Measurements from ENCODE around the gene TLE5. TPM values are rescaled to one million over a fixed set of nuclear protein-coding genes. Genes with fewer than 3 reads are reported as not detected.

The TLE5 gene
- polyA plus RNA-seq, 1 donor (not counting 4 experiments of a cell fraction or from before 2014, with no cell fraction given): 249 TPM

DNA sequence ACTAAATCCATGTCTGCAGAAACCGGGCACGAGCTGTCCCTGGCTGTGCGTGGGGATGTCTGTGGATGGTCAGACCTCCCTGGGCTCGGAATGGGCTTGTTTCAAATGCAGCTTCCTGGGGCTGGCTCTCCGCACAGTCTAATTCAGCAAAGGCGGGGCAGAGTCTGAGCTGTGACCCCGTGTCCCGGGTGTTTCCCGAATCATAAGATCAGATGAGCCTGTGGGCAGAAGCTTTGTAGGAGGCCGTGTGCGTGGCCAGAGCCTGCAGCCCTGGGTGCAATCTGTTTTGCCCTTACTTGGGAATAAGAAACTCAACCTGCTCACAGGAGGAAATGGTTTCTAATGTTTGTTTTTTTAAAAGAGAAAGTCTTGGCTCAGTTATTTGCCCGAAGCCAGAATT is 18.0 kb upstream of the TLE5 start:
- H3K4me3 ChIP-seq (ENCODE audit: control insufficient read depth in 2 of 3, extremely low read depth in 1 of 3, insufficient read depth in 2 of 3, low read depth in 1 of 3, low read length in 3 of 3): no peak overlapping the region
- H3K9me3 ChIP-seq (ENCODE audit: control insufficient read depth, low read depth, low read length): no peaks in the 10 kb centered on the region
- H3K4me1 ChIP-seq (ENCODE audit: control insufficient read depth, extremely low read depth, insufficient read depth, low read length): peaks cover 3% of the 10 kb centered on the region
- FAIRE-seq (no peak), DNase-seq (ENCODE audit: low read depth, low spot score) (no peak)
- H3K27ac ChIP-seq (ENCODE audit: control insufficient read depth, insufficient read depth, low read length): no peak overlapping the region
- no peak overlapping the region for H3K9ac ChIP-seq (ENCODE audit: control insufficient read depth, extremely low read depth, insufficient read depth, low read length)
- no peaks in the 10 kb centered on the region for H3K36me3 ChIP-seq (ENCODE audit: control insufficient read depth in 2 of 2, extremely low read depth in 1 of 2, insufficient read depth in 2 of 2, low read length in 2 of 2)
- no peak for TF ChIP-seq EZH2 (IDR thresholded peaks at IDR 0.05; ENCODE audit: low read length)
- TF ChIP-seq, protein P1, sequence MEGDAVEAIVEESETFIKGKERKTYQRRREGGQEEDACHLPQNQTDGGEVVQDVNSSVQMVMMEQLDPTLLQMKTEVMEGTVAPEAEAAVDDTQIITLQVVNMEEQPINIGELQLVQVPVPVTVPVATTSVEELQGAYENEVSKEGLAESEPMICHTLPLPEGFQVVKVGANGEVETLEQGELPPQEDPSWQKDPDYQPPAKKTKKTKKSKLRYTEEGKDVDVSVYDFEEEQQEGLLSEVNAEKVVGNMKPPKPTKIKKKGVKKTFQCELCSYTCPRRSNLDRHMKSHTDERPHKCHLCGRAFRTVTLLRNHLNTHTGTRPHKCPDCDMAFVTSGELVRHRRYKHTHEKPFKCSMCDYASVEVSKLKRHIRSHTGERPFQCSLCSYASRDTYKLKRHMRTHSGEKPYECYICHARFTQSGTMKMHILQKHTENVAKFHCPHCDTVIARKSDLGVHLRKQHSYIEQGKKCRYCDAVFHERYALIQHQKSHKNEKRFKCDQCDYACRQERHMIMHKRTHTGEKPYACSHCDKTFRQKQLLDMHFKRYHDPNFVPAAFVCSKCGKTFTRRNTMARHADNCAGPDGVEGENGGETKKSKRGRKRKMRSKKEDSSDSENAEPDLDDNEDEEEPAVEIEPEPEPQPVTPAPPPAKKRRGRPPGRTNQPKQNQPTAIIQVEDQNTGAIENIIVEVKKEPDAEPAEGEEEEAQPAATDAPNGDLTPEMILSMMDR (optimal IDR thresholded peaks at IDR 0.05 in 1 of 3, IDR thresholded peaks at IDR 0.05 in 1 of 3, conservative IDR thresholded peaks at IDR 0.05 in 1 of 3; ENCODE audit: extremely low read depth in 1 of 3, insufficient read depth in 2 of 3, low read length in 3 of 3): no peak
- no peaks in the 10 kb centered on the region for H4K20me1 ChIP-seq (ENCODE audit: control insufficient read depth, extremely low read depth, insufficient read depth, low read length)
- dilution Hi-C loops (cut with MboI; ENCODE audit: extremely low pct_ligation_motif_present, low sequenced_read_pairs): no loop called here
- H3K79me2 ChIP-seq (ENCODE audit: control insufficient read depth, insufficient read depth, low read length): no peaks in the 10 kb centered on the region
- H2AFZ ChIP-seq (ENCODE audit: control insufficient read depth, low read length): peak overlapping the region; percentile 28
- H3K9me1 ChIP-seq (ENCODE audit: control insufficient read depth, extremely low read depth, insufficient read depth, low read length): no peaks in the 10 kb centered on the region
- H3K27me3 ChIP-seq (ENCODE audit: control insufficient read depth, extremely low read depth, insufficient read depth, low read length): no peaks in the 10 kb centered on the region
- H3K4me2 ChIP-seq (ENCODE audit: control insufficient read depth, extremely low read depth, insufficient read depth, low read depth, low read length): no peak overlapping the region

DNA sequence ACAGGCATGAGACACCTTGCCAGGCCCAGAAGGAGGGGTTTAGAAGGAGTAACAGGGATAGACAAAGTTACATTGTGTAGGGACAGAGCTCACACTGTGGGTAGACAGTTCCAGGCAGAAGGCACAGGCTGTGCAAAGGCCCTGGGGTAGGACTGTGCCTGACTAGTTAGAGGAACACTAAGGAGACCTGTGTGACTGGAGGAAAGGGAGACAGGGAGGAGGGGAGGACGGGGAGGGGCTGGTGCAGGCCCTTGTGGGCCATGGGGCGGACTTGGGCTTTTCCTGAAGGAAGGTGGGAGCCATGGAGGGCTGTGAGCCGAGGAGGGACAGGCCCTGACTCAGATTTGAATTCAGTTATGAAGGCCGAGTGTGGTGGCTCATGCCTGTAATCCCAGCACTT is 17.3 kb upstream of the TLE5 start:
- Histone ChIP-seq H3K4me1 (ENCODE audit: control insufficient read depth, extremely low read depth, insufficient read depth, low read length) (peaks cover 3% of the 10 kb centered on the region), H2AFZ (ENCODE audit: control insufficient read depth, low read length) (no peak overlapping the region), H3K27me3 (ENCODE audit: control insufficient read depth, extremely low read depth, insufficient read depth, low read length) (no peaks in the 10 kb centered on the region), H3K9ac (ENCODE audit: control insufficient read depth, extremely low read depth, insufficient read depth, low read length) (no peak overlapping the region), H3K4me3 (ENCODE audit: control insufficient read depth in 2 of 3, extremely low read depth in 1 of 3, insufficient read depth in 2 of 3, low read depth in 1 of 3, low read length in 3 of 3) (no peak overlapping the region), H4K20me1 (ENCODE audit: control insufficient read depth, extremely low read depth, insufficient read depth, low read length) (no peaks in the 10 kb centered on the region), H3K4me2 (ENCODE audit: control insufficient read depth, extremely low read depth, insufficient read depth, low read depth, low read length) (no peak overlapping the region), H3K9me1 (ENCODE audit: control insufficient read depth, extremely low read depth, insufficient read depth, low read length) (no peaks in the 10 kb centered on the region), H3K79me2 (ENCODE audit: control insufficient read depth, insufficient read depth, low read length) (no peaks in the 10 kb centered on the region), H3K9me3 (ENCODE audit: control insufficient read depth, low read depth, low read length) (no peaks in the 10 kb centered on the region), H3K27ac (ENCODE audit: control insufficient read depth, insufficient read depth, low read length) (no peak overlapping the region), H3K36me3 (ENCODE audit: control insufficient read depth in 2 of 2, extremely low read depth in 1 of 2, insufficient read depth in 2 of 2, low read length in 2 of 2) (no peaks in the 10 kb centered on the region)
- FAIRE-seq (no peak), DNase-seq (ENCODE audit: low read depth, low spot score) (no peak)
- TF ChIP-seq, protein P1 (optimal IDR thresholded peaks at IDR 0.05 in 1 of 3, IDR thresholded peaks at IDR 0.05 in 1 of 3, conservative IDR thresholded peaks at IDR 0.05 in 1 of 3; ENCODE audit: extremely low read depth in 1 of 3, insufficient read depth in 2 of 3, low read length in 3 of 3): no peak
- no peak for TF ChIP-seq EZH2 (IDR thresholded peaks at IDR 0.05; ENCODE audit: low read length)
- dilution Hi-C loops (cut with MboI; ENCODE audit: extremely low pct_ligation_motif_present, low sequenced_read_pairs): no loop called here

Measured in keratinocyte (primary cell).